OCI-LY7 (cell line): ENCODE results near the gene NNAT. TPM values are rescaled to one million over a fixed set of nuclear protein-coding genes. Genes with fewer than 3 reads are reported as not detected.

Experiments used
- BruUV-seq: library from RNA; stranded (reverse); fragments of 400-500 nt; replicated peaks from 2 replicates; lab custom pipeline; 2021; lab: Mats Ljungman, UMichigan
- CTCF ChIA-PET: fragments of 300-600 bp; sonication (Branson Sonifier 250); formaldehyde crosslinking; loops from one replicate; lab custom pipeline; 2022; ENCODE audit warnings: antibody characterized with exemption; ENCODE audit not compliant: unreplicated experiment; lab: Charles Lee
- POLR2A ChIA-PET: fragments of 300-600 bp; sonication (Branson Sonifier 250); formaldehyde crosslinking; loops from one replicate; lab custom pipeline; 2022; ENCODE audit warnings: antibody characterized with exemption; lab: Charles Lee
- DNase-seq: peaks from one replicate; pipeline ENCODE4 v3.0.0-alpha.2; 2015; ENCODE audit warnings: low spot score
- H2AFZ ChIP-seq: fragments of 200-600 bp; sonication (generic), shearing (Covaris generic); 2 replicates; pipeline ENCODE4 v1.6.1; 2014; ENCODE audit warnings: mild to moderate bottlenecking, antibody characterized with exemption, low read length, moderate library complexity
- H3K27ac ChIP-seq: fragments of 200-600 bp; sonication (generic); 2 replicates; pipeline ENCODE4 v1.5.1; 2014; ENCODE audit warnings: mixed run types, low read depth, mild to moderate bottlenecking, moderate library complexity, low read length, inconsistent platforms; ENCODE audit not compliant: poor library complexity, severe bottlenecking
- H3K36me3 ChIP-seq: fragments of 200-600 bp; sonication (generic); 2 replicates; pipeline ENCODE4 v1.6.1; 2014; ENCODE audit warnings: mild to moderate bottlenecking, antibody characterized with exemption, low read length, moderate library complexity, mixed read lengths; ENCODE audit not compliant: insufficient read depth
- H3K4me1 ChIP-seq: fragments of 200-600 bp; sonication (generic); 2 replicates; pipeline ENCODE4 v1.5.1; 2014; ENCODE audit warnings: mild to moderate bottlenecking, low read length; ENCODE audit not compliant: insufficient read depth, poor library complexity, severe bottlenecking
- H3K4me2 ChIP-seq: fragments of 200-600 bp; sonication (generic); 2 replicates; pipeline ENCODE4 v1.6.1; 2014; ENCODE audit warnings: mild to moderate bottlenecking, low read length
- H3K4me3 ChIP-seq: fragments of 200-600 bp; sonication (generic); 2 replicates; pipeline ENCODE4 v1.5.1; 2014; ENCODE audit warnings: mild to moderate bottlenecking, low read depth, low read length; ENCODE audit not compliant: poor library complexity, severe bottlenecking
- H3K79me2 ChIP-seq: fragments of 200-600 bp; sonication (generic); 2 replicates; pipeline ENCODE4 v1.6.1; 2016; ENCODE audit warnings: low read depth, mild to moderate bottlenecking, low read length, moderate library complexity, mixed read lengths; ENCODE audit not compliant: insufficient read depth
- H3K9me2 ChIP-seq: fragments of 200-600 bp; sonication (generic); 2 replicates; pipeline ENCODE4 v1.6.1; 2016; ENCODE audit warnings: mild to moderate bottlenecking, low read length, mixed read lengths; ENCODE audit not compliant: insufficient read depth
- H3K9me3 ChIP-seq: fragments of 200-600 bp; sonication (generic); 2 replicates; pipeline ENCODE4 v1.6.1; 2014; ENCODE audit warnings: mild to moderate bottlenecking, mixed run types, low read length, mixed read lengths
- H4K20me1 ChIP-seq: fragments of 200-600 bp; sonication (generic); 2 replicates; pipeline ENCODE4 v1.6.1; 2014; ENCODE audit warnings: mild to moderate bottlenecking, antibody characterized with exemption, low read length, moderate library complexity, mixed read lengths; ENCODE audit not compliant: insufficient read depth
- EZH2phosphoT487 ChIP-seq: fragments of 200-600 bp; sonication (generic); IDR thresholded peaks from 2 replicates; pipeline ENCODE4 v1.6.1; 2018; ENCODE audit warnings: low read depth, borderline replicate concordance, mild to moderate bottlenecking, mixed run types, antibody characterized with exemption, low read length, moderate library complexity, mixed read lengths
- intact Hi-C: fragments of 100-400 bp; cut with micrococcal nuclease; formaldehyde crosslinking; loops from one replicate; pipeline ENCODE4 v1.10.0; 2022; ENCODE audit not compliant: unreplicated experiment
- total RNA-seq, 2 experiments: library from RNA; depleted of rRNA in 1 of 2; stranded (reverse); fragments of >200 nt in 1 of 2; shearing (Covaris generic) in 1 of 2; gene quantifications; 2 replicates each; pipeline ENCODE4 v1.2.3, GENCODE V29; 2014 to 2022
- TF ChIP-seq, protein P1 (sequence below): fragments of 200-600 bp; sonication (generic); conservative IDR thresholded peaks from 2 replicates; pipeline ENCODE4 v1.5.1; 2014; ENCODE audit warnings: mild to moderate bottlenecking, antibody characterized with exemption, low read length, moderate library complexity, mixed read lengths

NNAT gene
- total RNA-seq, 2 experiments from 2014 or later = not detected

DNA sequence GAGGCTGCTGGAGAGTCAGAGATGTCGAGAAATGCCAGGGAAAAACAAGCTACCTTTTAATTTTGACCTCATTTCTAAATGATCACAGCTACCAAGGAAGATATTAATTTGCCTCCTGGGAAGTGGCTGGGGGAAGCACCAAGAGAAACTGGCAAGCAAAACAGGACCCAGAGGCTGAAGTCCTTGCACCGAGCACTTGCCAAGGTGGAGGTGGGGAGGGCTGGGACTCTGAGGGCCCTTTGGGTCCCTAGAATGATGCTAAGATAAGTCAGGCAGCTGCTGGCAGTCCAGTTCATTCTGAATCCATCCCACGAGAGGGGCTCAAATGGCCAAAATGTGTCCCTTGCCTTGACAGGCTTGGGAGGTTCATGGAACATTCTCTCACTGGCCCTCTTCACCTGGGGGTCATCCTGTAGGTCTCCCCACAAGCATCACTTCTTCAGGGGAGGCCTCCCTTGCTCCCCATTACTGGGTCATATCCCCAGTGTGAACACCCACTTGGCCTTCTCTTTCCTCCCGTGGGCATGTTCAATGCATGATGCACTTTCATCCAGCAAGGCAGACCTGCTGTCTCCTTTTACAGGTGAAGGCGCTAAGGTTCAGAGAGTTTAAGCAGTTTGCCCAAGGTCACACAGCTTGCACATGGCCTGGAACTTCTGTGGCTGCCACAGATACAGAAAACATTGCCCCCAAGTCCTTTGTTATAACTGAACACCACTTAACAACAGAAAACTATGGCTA, 45.7 kb downstream of the NNAT start:
- no peak for DNase-seq
- H3K9me2 ChIP-seq = no peaks in the 10 kb centered on the region
- H3K4me1 ChIP-seq = peaks cover 4% of the 10 kb centered on the region
- intact Hi-C loops = no loop called here
- no peaks in the 10 kb centered on the region for H4K20me1 ChIP-seq
- ChIA-PET POLR2A (interaction anchor here (0.5 to 0.6 kb wide), 2 partner anchors 90 to 310 kb away, joined by 3 to 7 read pairs; no protein-coding TSS in a partner anchor), CTCF (interaction anchor here (1.3 kb wide), 1 partner anchor 9 kb away, joined by 3 read pairs; no protein-coding TSS in a partner anchor)
- no peak overlapping the region for H2AFZ ChIP-seq
- H3K36me3 ChIP-seq = no peaks in the 10 kb centered on the region
- no peak overlapping the region for H3K4me3 ChIP-seq
- TF ChIP-seq, protein P1, sequence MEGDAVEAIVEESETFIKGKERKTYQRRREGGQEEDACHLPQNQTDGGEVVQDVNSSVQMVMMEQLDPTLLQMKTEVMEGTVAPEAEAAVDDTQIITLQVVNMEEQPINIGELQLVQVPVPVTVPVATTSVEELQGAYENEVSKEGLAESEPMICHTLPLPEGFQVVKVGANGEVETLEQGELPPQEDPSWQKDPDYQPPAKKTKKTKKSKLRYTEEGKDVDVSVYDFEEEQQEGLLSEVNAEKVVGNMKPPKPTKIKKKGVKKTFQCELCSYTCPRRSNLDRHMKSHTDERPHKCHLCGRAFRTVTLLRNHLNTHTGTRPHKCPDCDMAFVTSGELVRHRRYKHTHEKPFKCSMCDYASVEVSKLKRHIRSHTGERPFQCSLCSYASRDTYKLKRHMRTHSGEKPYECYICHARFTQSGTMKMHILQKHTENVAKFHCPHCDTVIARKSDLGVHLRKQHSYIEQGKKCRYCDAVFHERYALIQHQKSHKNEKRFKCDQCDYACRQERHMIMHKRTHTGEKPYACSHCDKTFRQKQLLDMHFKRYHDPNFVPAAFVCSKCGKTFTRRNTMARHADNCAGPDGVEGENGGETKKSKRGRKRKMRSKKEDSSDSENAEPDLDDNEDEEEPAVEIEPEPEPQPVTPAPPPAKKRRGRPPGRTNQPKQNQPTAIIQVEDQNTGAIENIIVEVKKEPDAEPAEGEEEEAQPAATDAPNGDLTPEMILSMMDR = no peak
- no peak for TF ChIP-seq EZH2phosphoT487
- H3K27ac ChIP-seq = no peak overlapping the region
- H3K79me2 ChIP-seq = no peaks in the 10 kb centered on the region
- no TSS peak for BruUV-seq
- H3K4me2 ChIP-seq = no peak overlapping the region
- no peaks in the 10 kb centered on the region for H3K9me3 ChIP-seq

- no peaks in the 10 kb centered on the region for H3K79me2 ChIP-seq
- BruUV-seq = no TSS peak
- H3K4me3 ChIP-seq = no peak overlapping the region
- H3K9me3 ChIP-seq = no peaks in the 10 kb centered on the region
- H4K20me1 ChIP-seq = no peaks in the 10 kb centered on the region
- CTCF ChIA-PET = interaction anchor here (1.3 kb wide), 1 partner anchor 9 kb away, joined by 3 read pairs; no protein-coding TSS in a partner anchor
- no peak for TF ChIP-seq EZH2phosphoT487
- TF ChIP-seq, protein P1 = no peak
- DNase-seq = no peak
- peaks cover 4% of the 10 kb centered on the region for H3K4me1 ChIP-seq
- no peak overlapping the region for H3K27ac ChIP-seq
- no peaks in the 10 kb centered on the region for H3K9me2 ChIP-seq
- intact Hi-C loops = no loop called here
- no peak overlapping the region for H3K4me2 ChIP-seq
- H3K36me3 ChIP-seq = no peaks in the 10 kb centered on the region
- POLR2A ChIA-PET = no interaction called here
- no peak overlapping the region for H2AFZ ChIP-seq
These were observed 46.2 kb downstream of the NNAT start for GRCh38 chr20:37567331-37567665.
